HEK293T (cell line): ENCODE measurements around the gene NR2C1.

Experiments used
- CTCF ChIA-PET: fragments of 350-600 bp; formaldehyde crosslinking; extraction: SDS; loops from one replicate; lab custom pipeline; 2021; ENCODE audit warnings: antibody characterized with exemption, inconsistent platforms; lab: Yijun Ruan, JAX
- POLR2A ChIA-PET: fragments of 350-600 bp; formaldehyde crosslinking; extraction: SDS; loops from one replicate; lab custom pipeline; 2020; ENCODE audit warnings: antibody characterized with exemption, inconsistent platforms; lab: Yijun Ruan, JAX
- DNase-seq: peaks from one replicate; pipeline ENCODE4 v3.0.0; 2012; ENCODE audit warnings: mixed read lengths; ENCODE audit errors: extremely low spot score
- ARNT ChIP-seq: fragments of 450-650 bp; IDR thresholded peaks from 2 replicates; pipeline ENCODE4 v1.6.1; 2017; ENCODE audit warnings: mild to moderate bottlenecking
- BHLHE40 ChIP-seq: fragments of 450-650 bp; IDR thresholded peaks from 2 replicates; pipeline ENCODE4 v1.6.1; 2016; ENCODE audit warnings: mild to moderate bottlenecking, moderate library complexity, borderline replicate concordance
- CTBP1 ChIP-seq: fragments of 450-650 bp; IDR thresholded peaks from 2 replicates; pipeline ENCODE4 v1.6.1; 2016; ENCODE audit warnings: borderline replicate concordance
- ELF4 ChIP-seq: fragments of 450-650 bp; IDR thresholded peaks from 2 replicates; pipeline ENCODE4 v1.6.1; 2017; ENCODE audit warnings: antibody characterized with exemption
- FOXA1 ChIP-seq: fragments of 450-650 bp; IDR thresholded peaks from 2 replicates; pipeline ENCODE4 v1.6.1; 2016; ENCODE audit warnings: mild to moderate bottlenecking
- FOXK2 ChIP-seq: fragments of 450-650 bp; IDR thresholded peaks from 2 replicates; pipeline ENCODE4 v1.6.1; 2016; ENCODE audit warnings: mild to moderate bottlenecking
- FOXM1 ChIP-seq: fragments of 450-650 bp; IDR thresholded peaks from 2 replicates; pipeline ENCODE4 v1.6.1; 2017; ENCODE audit warnings: mild to moderate bottlenecking, borderline replicate concordance
- HDGF ChIP-seq: fragments of 450-650 bp; IDR thresholded peaks from 2 replicates; pipeline ENCODE4 v1.6.1; 2017; ENCODE audit warnings: antibody characterized with exemption, borderline replicate concordance
- L3MBTL2 ChIP-seq: fragments of 450-650 bp; conservative IDR thresholded peaks from 2 replicates; pipeline ENCODE4 v1.6.1; 2016; ENCODE audit warnings: mild to moderate bottlenecking
- LEF1 ChIP-seq: fragments of 450-650 bp; IDR thresholded peaks from 2 replicates; pipeline ENCODE4 v1.6.1; 2017; ENCODE audit warnings: mild to moderate bottlenecking, borderline replicate concordance
- NFRKB ChIP-seq: fragments of 450-650 bp; IDR thresholded peaks from 2 replicates; pipeline ENCODE4 v1.6.1; 2016; ENCODE audit warnings: mild to moderate bottlenecking, moderate library complexity
- PKNOX1 ChIP-seq: fragments of 450-650 bp; IDR thresholded peaks from 2 replicates; pipeline ENCODE4 v1.6.1; 2016
- SP1 ChIP-seq: fragments of 450-650 bp; IDR thresholded peaks from 2 replicates; pipeline ENCODE4 v1.6.1; 2017
- SUZ12 ChIP-seq: fragments of 450-650 bp; IDR thresholded peaks from 2 replicates; pipeline ENCODE4 v1.6.1; 2016; ENCODE audit warnings: mild to moderate bottlenecking
- TARDBP ChIP-seq: fragments of 450-650 bp; IDR thresholded peaks from 2 replicates; pipeline ENCODE4 v1.6.1; 2016
- ZNF384 ChIP-seq: fragments of 450-650 bp; IDR thresholded peaks from 2 replicates; pipeline ENCODE4 v1.6.1; 2016

Gene NR2C1

GRCh38 chr12:95073698-95074520 is 491 bp upstream of the NR2C1 start:
- ChIA-PET POLR2A (interaction anchor here (0.9 to 1.8 kb wide), 4 partner anchors 11 to 400 kb away, joined by 3 to 10 read pairs (median 7); partner anchors contain the start of genes FGD6, METAP2, NDUFA12 and VEZT), CTCF (interaction anchor here (0.6 to 1.3 kb wide), 6 partner anchors 9 to 259 kb away, joined by 3 to 12 read pairs (median 5); no protein-coding TSS in a partner anchor)
- DNase-seq = no peak
- TF ChIP-seq CTBP1 (no peak), L3MBTL2 (peak; percentile 79), NFRKB (no peak), SP1 (no peak), FOXK2 (no peak), FOXA1 (no peak), HDGF (no peak)

GRCh38 chr12:95070378-95070777 is 3.0 kb downstream of the NR2C1 start:
- TF ChIP-seq NFRKB (no peak), CTBP1 (no peak), BHLHE40 (no peak), FOXA1 (no peak), FOXK2 (no peak), SUZ12 (no peak), ELF4 (no peak), PKNOX1 (no peak), ZNF384 (no peak), FOXM1 (no peak), ARNT (no peak), LEF1 (no peak), SP1 (no peak), HDGF (no peak), TARDBP (no peak), L3MBTL2 (no peak)
- CTCF ChIA-PET = no interaction called here
- POLR2A ChIA-PET = no interaction called here
- DNase-seq = no peak

DNA sequence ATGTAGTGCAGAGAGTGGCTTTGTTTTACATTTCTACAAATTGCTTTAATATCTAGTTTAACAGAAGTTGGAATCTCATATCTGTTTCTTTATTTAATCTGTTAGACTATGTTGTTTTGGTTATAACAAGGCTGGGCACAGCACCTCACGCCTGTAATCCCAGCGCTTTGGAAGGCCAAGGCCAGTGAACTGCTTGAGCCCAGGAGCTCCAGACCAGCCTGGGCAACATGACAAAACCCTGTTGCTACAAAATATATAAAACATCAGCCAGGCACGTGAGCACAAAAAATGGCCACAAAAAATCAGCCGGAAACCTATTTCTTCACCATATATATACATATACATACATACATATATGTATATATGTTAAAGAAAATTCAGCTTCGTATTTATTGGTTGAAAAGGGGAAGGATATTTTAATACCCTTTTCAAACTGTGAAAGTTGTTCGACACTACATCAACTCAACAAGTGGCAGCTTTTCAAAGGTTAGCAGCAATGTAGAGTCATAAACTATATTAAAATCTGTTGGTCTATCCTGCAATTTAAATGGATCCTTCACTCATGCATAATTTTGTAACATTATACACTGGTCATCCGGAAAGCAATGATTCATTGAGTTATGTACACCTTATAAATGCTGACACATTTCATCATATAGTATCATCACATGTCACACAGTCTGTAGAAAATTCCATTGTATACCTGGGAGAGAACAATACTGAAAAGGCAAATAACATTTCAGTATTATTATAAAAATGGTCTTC is 7.1 kb downstream of the NR2C1 start:
- DNase-seq = no peak
- POLR2A ChIA-PET = no interaction called here
- TF ChIP-seq ARNT (no peak), ELF4 (no peak), ZNF384 (no peak), L3MBTL2 (no peak), FOXA1 (no peak), BHLHE40 (no peak), FOXK2 (no peak), CTBP1 (no peak), SP1 (no peak), HDGF (no peak), TARDBP (no peak), NFRKB (no peak), LEF1 (no peak), SUZ12 (no peak), PKNOX1 (no peak), FOXM1 (no peak)
- CTCF ChIA-PET = interaction anchor here (0.6 kb wide), 1 partner anchor 164 kb away, joined by 3 read pairs; no protein-coding TSS in a partner anchor

DNA sequence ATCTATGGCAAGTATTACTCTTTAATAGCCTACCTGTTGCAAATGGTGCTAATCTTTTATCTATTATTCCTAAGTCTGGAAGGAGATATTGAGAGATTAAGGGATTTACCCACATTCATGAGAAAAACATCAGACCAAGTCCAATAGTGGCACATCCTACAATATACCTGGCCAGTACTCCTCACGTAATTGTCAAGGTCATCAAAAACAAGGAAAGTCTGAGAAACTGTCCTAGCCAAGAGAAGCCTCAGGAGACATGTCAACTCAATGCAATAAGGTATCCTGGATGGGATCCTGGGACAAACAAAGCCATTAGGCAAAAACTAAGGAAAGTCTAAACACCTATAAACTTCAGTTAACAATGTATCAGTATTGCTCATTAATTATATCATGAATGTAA is 12.5 kb downstream of the NR2C1 start:
- ChIA-PET POLR2A (no interaction called here), CTCF (no interaction called here)
- TF ChIP-seq FOXM1 (no peak), ZNF384 (no peak), SP1 (no peak), LEF1 (no peak), FOXK2 (no peak), TARDBP (no peak)
- no peak for DNase-seq

- TF ChIP-seq SUZ12 (no peak), SP1 (no peak), LEF1 (no peak), L3MBTL2 (no peak), FOXM1 (no peak), CTBP1 (no peak), ZNF384 (no peak), NFRKB (no peak), HDGF (no peak), TARDBP (no peak), FOXK2 (no peak), FOXA1 (no peak), BHLHE40 (no peak)
- no peak for DNase-seq
- CTCF ChIA-PET = interaction anchor here (0.6 kb wide), 1 partner anchor 12 kb away, joined by 4 read pairs; no protein-coding TSS in a partner anchor
- POLR2A ChIA-PET = no interaction called here
Measured at GRCh38 chr12:95059984-95060383, 13.4 kb downstream of the NR2C1 start.

DNA sequence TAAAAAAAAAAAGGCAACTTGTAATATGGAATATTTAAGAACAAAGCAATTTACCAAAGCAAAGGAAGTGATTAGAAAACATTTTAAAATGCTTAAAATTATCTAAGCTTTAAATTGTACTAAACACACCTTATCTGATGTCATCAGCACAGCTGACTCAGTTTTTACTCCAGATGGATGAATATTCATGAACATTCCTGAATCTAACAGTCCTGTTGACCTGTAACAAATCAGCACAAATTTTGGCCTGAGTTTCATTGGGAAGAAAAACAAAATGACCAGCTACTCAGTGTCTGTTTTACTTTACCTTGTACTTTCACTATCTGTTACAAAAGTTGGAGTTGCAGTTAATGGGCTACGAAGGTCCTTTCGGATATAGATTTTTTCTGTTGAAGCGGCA is 16.0 kb downstream of the NR2C1 start:
- CTCF ChIA-PET = no interaction called here

More for the DNA sequence above, 16.0 kb downstream of the NR2C1 start:
- POLR2A ChIA-PET = interaction anchor here (1.2 kb wide), 1 partner anchor 54 kb away, joined by 3 read pairs; the partner anchor contains the start of gene NDUFA12
- no peak for TF ChIP-seq TARDBP
- TF ChIP-seq PKNOX1 = no peak
- DNase-seq = no peak
